Measurements from ENCODE around the gene SLX9.

SLX9 gene

GRCh38 chr21:44942566-44942965 is 2.7 kb downstream of the SLX9 start:
- TF ChIP-seq CTCF (IDR thresholded peaks at IDR 0.05; ENCODE audit: extremely low read depth, insufficient read depth, missing control alignments): no peak
- in situ Hi-C loops (cut with MboI; ENCODE audit: low pct_unique_long_range_greater_than_20kb, low sequenced_read_pairs, unreplicated experiment): loop anchor here (25.0 kb wide), 1 partner anchor 430 kb away; no protein-coding TSS in a partner anchor
- no peak for DNase-seq (ENCODE audit: low spot score)

- TF ChIP-seq CTCF (IDR thresholded peaks at IDR 0.05; ENCODE audit: extremely low read depth, insufficient read depth, missing control alignments): no peak
- DNase-seq (ENCODE audit: low spot score): no peak
- in situ Hi-C loops (cut with MboI; ENCODE audit: low pct_unique_long_range_greater_than_20kb, low sequenced_read_pairs, unreplicated experiment): loop anchor here (25.0 kb wide), 1 partner anchor 431 kb away; no protein-coding TSS in a partner anchor
Observed at GRCh38 chr21:44943005-44943685, 3.3 kb downstream of the SLX9 start.

- no peak for DNase-seq (ENCODE audit: low spot score)
- TF ChIP-seq CTCF (IDR thresholded peaks at IDR 0.05; ENCODE audit: extremely low read depth, insufficient read depth, missing control alignments): no peak
- in situ Hi-C loops (cut with MboI; ENCODE audit: low pct_unique_long_range_greater_than_20kb, low sequenced_read_pairs, unreplicated experiment): loop anchor here (25.0 kb wide), 1 partner anchor 432 kb away; no protein-coding TSS in a partner anchor
Observed at GRCh38 chr21:44943686-44944550, 4.1 kb downstream of the SLX9 start.

- no peak for DNase-seq (ENCODE audit: low spot score)
- TF ChIP-seq CTCF (IDR thresholded peaks at IDR 0.05; ENCODE audit: extremely low read depth, insufficient read depth, missing control alignments): no peak
- in situ Hi-C loops (cut with MboI; ENCODE audit: low pct_unique_long_range_greater_than_20kb, low sequenced_read_pairs, unreplicated experiment): loop anchor here (25.0 kb wide), 1 partner anchor 432 kb away; no protein-coding TSS in a partner anchor
Observed at GRCh38 chr21:44944596-44944995, 4.8 kb downstream of the SLX9 start.

GRCh38 chr21:44946254-44947041 is 6.6 kb downstream of the SLX9 start:
- in situ Hi-C loops (cut with MboI; ENCODE audit: low pct_unique_long_range_greater_than_20kb, low sequenced_read_pairs, unreplicated experiment): loop anchor here (5.0 to 25.0 kb wide), 2 partner anchors 191 to 434 kb away; no protein-coding TSS in a partner anchor
- DNase-seq (ENCODE audit: low spot score): no peak
- no peak for TF ChIP-seq CTCF (IDR thresholded peaks at IDR 0.05; ENCODE audit: extremely low read depth, insufficient read depth, missing control alignments)
